ENCODE data around the gene MTHFSD. TPM values are rescaled to one million over a fixed set of nuclear protein-coding genes. Genes with fewer than 3 reads are reported as not detected.

The MTHFSD gene
- polyA plus RNA-seq, 1 donor from 2014 or later: 25.0 TPM

- Histone ChIP-seq H3K36me3 (ENCODE audit: insufficient read depth, low read length) (no peaks in the 10 kb centered on the region), H3K4me3 (ENCODE audit: low read length) (no peak overlapping the region), H3K27me3 (ENCODE audit: insufficient read depth, low read depth, low read length) (peaks cover 8% of the 10 kb centered on the region), H3K9me2 (ENCODE audit: insufficient read depth, low read length) (no peaks in the 10 kb centered on the region), H3K9me3 (ENCODE audit: low read length) (peaks cover 4% of the 10 kb centered on the region), H3F3A (ENCODE audit: insufficient read depth, low read length, poor library complexity, severe bottlenecking) (no peaks in the 10 kb centered on the region), H3K79me2 (replicated peaks; ENCODE audit: insufficient read depth, low read length) (no peaks in the 10 kb centered on the region), H2AFZ (ENCODE audit: low read depth, low read length) (no peak overlapping the region), H3K4me2 (ENCODE audit: low read length) (no peak overlapping the region), H3K27ac (ENCODE audit: low read length) (no peak overlapping the region), H4K20me1 (ENCODE audit: insufficient read depth) (no peaks in the 10 kb centered on the region), H3K9ac (ENCODE audit: low read length) (no peak overlapping the region)
- TF ChIP-seq EZH2 (IDR thresholded peaks at IDR 0.05; ENCODE audit: borderline replicate concordance, insufficient read depth, low read length, poor library complexity, severe bottlenecking) (no peak), CTCF (IDR thresholded peaks at IDR 0.05; ENCODE audit: poor library complexity, severe bottlenecking) (no peak), RAD21 (conservative IDR thresholded peaks at IDR 0.05) (no peak), POLR2AphosphoS5 (IDR thresholded peaks at IDR 0.05) (no peak), SMC3 (conservative IDR thresholded peaks at IDR 0.05; ENCODE audit: poor library complexity) (no peak), MXI1 (conservative IDR thresholded peaks at IDR 0.05; ENCODE audit: poor library complexity, severe bottlenecking) (no peak), EP300 (conservative IDR thresholded peaks at IDR 0.05; ENCODE audit: poor library complexity, severe bottlenecking) (no peak), TAF1 (IDR thresholded peaks at IDR 0.05; ENCODE audit: low read depth) (no peak)
- TF ChIP-seq, protein P1, sequence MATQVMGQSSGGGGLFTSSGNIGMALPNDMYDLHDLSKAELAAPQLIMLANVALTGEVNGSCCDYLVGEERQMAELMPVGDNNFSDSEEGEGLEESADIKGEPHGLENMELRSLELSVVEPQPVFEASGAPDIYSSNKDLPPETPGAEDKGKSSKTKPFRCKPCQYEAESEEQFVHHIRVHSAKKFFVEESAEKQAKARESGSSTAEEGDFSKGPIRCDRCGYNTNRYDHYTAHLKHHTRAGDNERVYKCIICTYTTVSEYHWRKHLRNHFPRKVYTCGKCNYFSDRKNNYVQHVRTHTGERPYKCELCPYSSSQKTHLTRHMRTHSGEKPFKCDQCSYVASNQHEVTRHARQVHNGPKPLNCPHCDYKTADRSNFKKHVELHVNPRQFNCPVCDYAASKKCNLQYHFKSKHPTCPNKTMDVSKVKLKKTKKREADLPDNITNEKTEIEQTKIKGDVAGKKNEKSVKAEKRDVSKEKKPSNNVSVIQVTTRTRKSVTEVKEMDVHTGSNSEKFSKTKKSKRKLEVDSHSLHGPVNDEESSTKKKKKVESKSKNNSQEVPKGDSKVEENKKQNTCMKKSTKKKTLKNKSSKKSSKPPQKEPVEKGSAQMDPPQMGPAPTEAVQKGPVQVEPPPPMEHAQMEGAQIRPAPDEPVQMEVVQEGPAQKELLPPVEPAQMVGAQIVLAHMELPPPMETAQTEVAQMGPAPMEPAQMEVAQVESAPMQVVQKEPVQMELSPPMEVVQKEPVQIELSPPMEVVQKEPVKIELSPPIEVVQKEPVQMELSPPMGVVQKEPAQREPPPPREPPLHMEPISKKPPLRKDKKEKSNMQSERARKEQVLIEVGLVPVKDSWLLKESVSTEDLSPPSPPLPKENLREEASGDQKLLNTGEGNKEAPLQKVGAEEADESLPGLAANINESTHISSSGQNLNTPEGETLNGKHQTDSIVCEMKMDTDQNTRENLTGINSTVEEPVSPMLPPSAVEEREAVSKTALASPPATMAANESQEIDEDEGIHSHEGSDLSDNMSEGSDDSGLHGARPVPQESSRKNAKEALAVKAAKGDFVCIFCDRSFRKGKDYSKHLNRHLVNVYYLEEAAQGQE (IDR thresholded peaks at IDR 0.05; ENCODE audit: borderline replicate concordance): no peak
These were observed 70.8 kb downstream of the MTHFSD start for GRCh38 chr16:86484240-86484639.

- H3K9ac ChIP-seq (ENCODE audit: low read length): no peak overlapping the region
These were observed 73.4 kb downstream of the MTHFSD start for GRCh38 chr16:86481607-86482006.

More at GRCh38 chr16:86481607-86482006, 73.4 kb downstream of the MTHFSD start:
- peaks cover 4% of the 10 kb centered on the region for H3K9me3 ChIP-seq (ENCODE audit: low read length)
- no peak overlapping the region for H3K27ac ChIP-seq (ENCODE audit: low read length)
- H3K36me3 ChIP-seq (ENCODE audit: insufficient read depth, low read length): no peaks in the 10 kb centered on the region
- no peaks in the 10 kb centered on the region for H4K20me1 ChIP-seq (ENCODE audit: insufficient read depth)
- no peak overlapping the region for H2AFZ ChIP-seq (ENCODE audit: low read depth, low read length)
- no peaks in the 10 kb centered on the region for H3F3A ChIP-seq (ENCODE audit: insufficient read depth, low read length, poor library complexity, severe bottlenecking)
- H3K4me3 ChIP-seq (ENCODE audit: low read length): no peak overlapping the region
- no peaks in the 10 kb centered on the region for H3K9me2 ChIP-seq (ENCODE audit: insufficient read depth, low read length)
- no peak for TF ChIP-seq POLR2AphosphoS5 (IDR thresholded peaks at IDR 0.05)
- TF ChIP-seq TAF1 (IDR thresholded peaks at IDR 0.05; ENCODE audit: low read depth): no peak
- TF ChIP-seq, protein P1 (IDR thresholded peaks at IDR 0.05; ENCODE audit: borderline replicate concordance): no peak
- no peak for TF ChIP-seq MXI1 (conservative IDR thresholded peaks at IDR 0.05; ENCODE audit: poor library complexity, severe bottlenecking)
- no peak for TF ChIP-seq EP300 (conservative IDR thresholded peaks at IDR 0.05; ENCODE audit: poor library complexity, severe bottlenecking)
- no peak for TF ChIP-seq SMC3 (conservative IDR thresholded peaks at IDR 0.05; ENCODE audit: poor library complexity)
- no peak for TF ChIP-seq CTCF (IDR thresholded peaks at IDR 0.05; ENCODE audit: poor library complexity, severe bottlenecking)
- no peak for TF ChIP-seq EZH2 (IDR thresholded peaks at IDR 0.05; ENCODE audit: borderline replicate concordance, insufficient read depth, low read length, poor library complexity, severe bottlenecking)
- no peak for TF ChIP-seq RAD21 (conservative IDR thresholded peaks at IDR 0.05)
- peaks cover 5% of the 10 kb centered on the region for H3K27me3 ChIP-seq (ENCODE audit: insufficient read depth, low read depth, low read length)
- H3K79me2 ChIP-seq (replicated peaks; ENCODE audit: insufficient read depth, low read length): no peaks in the 10 kb centered on the region
- H3K4me2 ChIP-seq (ENCODE audit: low read length): no peak overlapping the region
